NCI-H510A treated with DMSO at 0.1 percent for 48 hours (cell line): Measurements from ENCODE around the gene CDK7.

Experiments used
- DNase-seq: peaks from one replicate; lab custom pipeline; 2025; lab: John Stamatoyannopoulos, UW

The CDK7 gene

GRCh38 chr5:69293882-69294281 lies 59.2 kb downstream of the CDK7 start:
- DNase-seq, result no peak

GRCh38 chr5:69295088-69295754 lies 60.5 kb downstream of the CDK7 start:
- no peak for DNase-seq

- no peak for DNase-seq
Measured at GRCh38 chr5:69299625-69300024, 64.9 kb downstream of the CDK7 start.

- no peak for DNase-seq
Measured at GRCh38 chr5:69300537-69301203, 66.0 kb downstream of the CDK7 start.

GRCh38 chr5:69305512-69305911 lies 70.8 kb downstream of the CDK7 start:
- no peak for DNase-seq

- DNase-seq, result no peak
Measured at GRCh38 chr5:69308046-69308553, 73.4 kb downstream of the CDK7 start.

- DNase-seq, result no peak
Measured at GRCh38 chr5:69309380-69309779, 74.7 kb downstream of the CDK7 start.

GRCh38 chr5:69312459-69313160 lies 77.9 kb downstream of the CDK7 start:
- DNase-seq, result no peak

- DNase-seq, result no peak
Measured at GRCh38 chr5:69313428-69313827, 78.7 kb downstream of the CDK7 start.

- no peak for DNase-seq
Measured at GRCh38 chr5:69315972-69316371, 81.3 kb downstream of the CDK7 start.

GRCh38 chr5:69317391-69317790 lies 82.7 kb downstream of the CDK7 start:
- DNase-seq, result no peak

GRCh38 chr5:69326365-69326764 lies 91.7 kb downstream of the CDK7 start:
- no peak for DNase-seq
